ENCODE data around the gene ENO3.

- no peak for TF ChIP-seq FOXM1 (IDR thresholded peaks at IDR 0.05; ENCODE audit: borderline replicate concordance)
- no peak for TF ChIP-seq HDGF (IDR thresholded peaks at IDR 0.05; ENCODE audit: borderline replicate concordance)
- TF ChIP-seq L3MBTL2 (conservative IDR thresholded peaks at IDR 0.05), result no peak
- no peak for TF ChIP-seq SP1 (IDR thresholded peaks at IDR 0.05)
- TF ChIP-seq PKNOX1 (IDR thresholded peaks at IDR 0.05), result no peak
Observed at GRCh38 chr17:4960279-4960922, 9.5 kb downstream of the ENO3 start.

Data from HEK293T (cell line).